CD4-positive, alpha-beta T cell treated with Interleukin-15 for 1 hour (primary cell): ENCODE data around the gene PHETA1.
A peak's percentile ranks its signal among the peaks of the same experiment; 100 is the strongest.

Experiments used
- DNase-seq: peaks from one replicate; pipeline ENCODE4 v3.0.0-alpha.2; 2020

The PHETA1 gene

DNA sequence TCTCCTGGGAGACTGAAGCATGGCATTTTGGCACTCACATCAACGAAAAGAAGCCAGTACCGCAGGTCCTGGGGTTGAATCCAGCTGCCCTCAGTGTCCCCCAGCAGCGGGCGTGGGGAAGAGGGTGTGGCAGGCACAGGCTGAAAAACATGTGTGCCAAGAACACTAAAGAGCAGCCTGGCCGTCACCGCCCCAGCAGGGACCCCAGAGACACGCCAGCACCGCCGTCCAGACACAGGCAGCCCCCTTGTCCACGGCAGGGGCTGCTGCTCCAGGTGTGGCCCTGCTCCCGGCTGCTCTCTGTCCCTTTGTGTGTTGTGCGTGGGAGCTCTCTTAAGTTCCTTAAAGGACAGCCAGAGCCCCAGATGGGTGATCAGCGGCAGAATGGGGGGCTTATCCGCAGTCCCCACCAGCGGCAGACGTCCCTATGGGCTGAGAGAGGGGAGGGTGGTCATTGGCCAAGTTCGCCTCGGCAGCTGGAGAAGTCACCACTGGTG is 556 bp downstream of the PHETA1 start:
- DNase-seq: no peak

- no peak for DNase-seq
Measured at GRCh38 chr12:111367661-111368221, 1.2 kb downstream of the PHETA1 start.

DNA sequence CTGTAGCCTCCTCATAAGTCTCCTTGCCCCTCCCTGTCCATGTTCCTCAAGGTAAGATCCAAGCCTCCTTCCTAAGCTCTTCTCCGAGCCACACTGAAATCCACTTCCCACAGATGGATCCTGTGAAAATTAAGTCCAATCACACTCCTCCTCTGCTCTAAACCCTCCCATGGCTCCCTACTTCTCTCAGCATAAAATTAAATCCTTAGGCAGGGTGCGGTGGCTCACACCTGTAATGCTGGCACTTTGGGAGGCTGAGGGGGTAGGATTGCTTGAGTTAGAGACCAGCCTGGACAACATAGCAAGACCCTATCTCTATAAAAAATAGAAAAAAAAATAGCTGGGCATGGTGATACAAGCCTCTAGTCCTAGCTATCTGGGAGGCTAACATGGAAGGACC is 2.3 kb downstream of the PHETA1 start:
- no peak for DNase-seq

DNA sequence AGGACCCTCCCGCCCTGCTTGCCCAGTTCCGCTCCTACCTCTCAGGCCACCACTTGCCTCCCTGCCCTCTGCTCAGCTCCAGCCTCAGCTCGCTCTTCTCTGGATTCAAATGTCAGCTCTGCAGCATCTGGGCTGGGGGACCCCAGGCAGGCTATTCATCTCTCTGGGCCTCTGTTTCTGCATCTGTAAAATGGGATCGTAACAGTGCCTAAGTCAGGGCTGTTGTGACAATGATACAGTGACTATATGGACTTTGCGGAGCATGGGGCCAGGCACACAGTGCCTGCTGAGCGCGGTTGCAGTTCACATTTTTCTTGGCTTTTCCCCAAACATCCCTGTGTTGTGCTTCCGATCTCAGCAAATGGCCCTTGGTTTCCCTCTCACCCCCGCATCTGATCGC is 2.8 kb downstream of the PHETA1 start:
- DNase-seq: no peak

GRCh38 chr12:111363578-111363977 is 5.3 kb downstream of the PHETA1 start:
- no peak for DNase-seq

DNA sequence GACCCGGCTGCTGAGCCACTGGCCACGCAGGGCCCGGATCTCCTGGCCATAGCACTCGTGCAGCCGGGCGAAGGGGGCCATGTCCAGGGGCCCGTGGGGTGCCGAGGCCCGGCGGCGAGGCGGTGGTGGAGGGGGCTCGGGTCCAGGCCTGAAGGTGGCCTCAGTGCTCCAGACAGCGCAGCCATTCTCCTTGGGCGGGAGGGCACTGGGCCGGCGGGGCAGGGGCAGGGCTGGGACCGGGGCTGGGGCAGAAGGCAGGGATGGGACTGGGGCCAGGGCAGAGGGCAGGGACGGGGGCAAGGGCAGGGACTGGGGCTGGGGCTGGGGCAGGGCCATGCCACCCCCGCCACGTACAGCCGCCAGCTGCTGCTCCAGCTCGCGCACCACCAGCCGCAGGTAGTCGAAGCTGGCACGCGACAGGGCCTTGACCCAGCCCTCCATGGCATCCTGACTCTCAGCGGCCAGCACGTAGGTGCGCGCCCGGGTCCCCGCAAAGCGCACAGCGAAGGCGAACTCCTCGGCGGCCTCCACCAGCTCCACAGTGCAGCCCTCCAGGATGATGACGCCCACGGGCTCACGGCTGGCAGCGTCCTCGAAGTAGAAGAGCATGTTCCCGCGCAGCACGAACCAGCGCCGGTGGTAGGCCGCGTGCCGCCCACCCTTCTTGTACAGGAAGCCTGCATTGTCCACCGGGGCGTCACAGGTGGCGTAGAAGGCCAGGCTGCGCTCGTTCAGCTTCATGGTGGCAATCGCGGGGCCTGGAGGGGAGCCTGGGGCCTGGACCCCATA is 6.0 kb downstream of the PHETA1 start:
- no peak for DNase-seq

DNA sequence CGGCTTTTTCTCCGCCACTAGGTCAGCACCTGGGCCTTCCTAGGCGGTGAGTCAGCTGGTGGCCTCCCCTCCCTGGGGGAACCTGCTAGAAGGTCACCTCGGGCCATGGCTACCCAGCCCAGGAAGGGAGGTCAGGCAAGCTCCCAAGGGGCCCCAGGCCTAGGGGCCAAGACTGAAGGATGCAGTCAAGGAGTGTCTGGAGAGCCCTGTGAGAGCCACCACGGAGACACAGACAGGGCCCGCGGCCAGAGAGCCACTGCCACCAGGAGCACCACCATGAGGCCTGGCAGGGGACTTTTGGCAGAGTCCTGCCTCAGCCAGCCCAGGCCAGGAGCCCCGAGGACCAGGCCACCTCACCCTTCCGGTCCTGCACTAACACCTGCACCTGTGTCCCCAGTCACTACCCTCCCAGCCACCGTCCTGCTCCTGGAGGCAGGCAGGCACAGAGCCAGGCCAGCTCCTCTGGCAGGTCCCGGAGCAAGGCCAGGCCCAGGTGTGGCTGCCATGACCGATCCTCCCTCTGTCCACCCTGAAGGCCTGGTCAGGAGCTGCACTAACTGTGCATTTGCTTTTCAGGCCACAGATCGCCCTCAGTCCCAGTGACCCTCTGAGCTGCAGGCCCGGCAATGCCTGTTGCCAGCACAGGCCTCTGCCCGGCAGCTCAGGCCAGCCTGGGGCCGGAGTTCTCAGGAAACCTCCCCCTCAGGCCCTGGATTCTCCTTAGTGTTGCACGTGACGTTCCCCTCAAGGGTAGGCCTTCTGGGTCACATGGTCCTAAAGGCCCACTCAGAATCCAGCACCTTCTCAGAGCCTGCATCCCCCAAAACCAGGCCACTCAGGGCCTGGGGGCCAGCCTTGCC is 6.9 kb downstream of the PHETA1 start:
- no peak for DNase-seq

GRCh38 chr12:111361073-111361716 is 7.7 kb downstream of the PHETA1 start:
- DNase-seq: no peak

- DNase-seq: no peak
Measured at GRCh38 chr12:111360325-111360930, 8.5 kb downstream of the PHETA1 start.

GRCh38 chr12:111359914-111360276 is 9.0 kb downstream of the PHETA1 start:
- no peak for DNase-seq

GRCh38 chr12:111359231-111359913 is 9.5 kb downstream of the PHETA1 start:
- DNase-seq: peak; percentile 34

- DNase-seq: peak; percentile 26
Measured at GRCh38 chr12:111355201-111355925, 13.5 kb downstream of the PHETA1 start.

DNA sequence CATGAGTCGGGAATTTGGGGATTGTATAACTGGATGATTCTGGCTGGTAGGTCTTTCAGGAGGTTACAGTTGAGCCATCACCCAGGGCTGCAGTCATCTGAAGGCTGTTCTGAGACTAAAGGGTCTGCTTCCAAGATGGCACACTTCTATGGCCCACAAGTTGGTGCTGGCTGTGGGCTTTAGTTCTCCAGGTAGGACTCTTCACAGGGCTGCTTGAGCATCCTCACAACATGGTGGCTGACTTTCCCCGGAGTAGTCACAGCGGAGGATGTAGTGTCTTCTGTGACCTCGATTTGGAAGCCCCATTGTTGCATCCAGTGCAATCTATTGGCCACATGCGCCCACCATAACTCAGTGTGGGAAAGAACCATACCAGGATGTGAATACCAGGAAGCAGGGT is 14.4 kb downstream of the PHETA1 start:
- no peak for DNase-seq

GRCh38 chr12:111353603-111354295 is 15.1 kb downstream of the PHETA1 start:
- DNase-seq: no peak

DNA sequence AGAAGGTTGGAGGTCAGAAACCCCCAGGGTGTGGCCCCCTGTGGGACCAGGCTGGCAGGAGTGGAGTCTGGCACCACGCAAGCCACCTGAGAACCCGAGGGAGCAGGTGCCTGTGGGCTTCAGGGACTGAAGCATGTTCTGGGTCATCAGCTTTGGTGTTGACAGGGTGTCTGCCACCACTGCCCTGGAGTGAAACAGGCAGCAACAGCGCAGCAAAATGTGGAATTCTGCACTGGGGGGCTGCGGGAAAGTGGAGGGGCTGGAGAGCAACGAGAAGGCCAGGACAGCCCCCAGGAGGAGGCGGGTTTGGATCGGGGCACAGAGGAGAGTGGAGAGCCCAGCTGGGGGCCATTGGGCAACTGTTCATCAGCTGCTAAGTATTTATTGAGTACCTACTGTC is 15.9 kb downstream of the PHETA1 start:
- no peak for DNase-seq

- no peak for DNase-seq
Measured at GRCh38 chr12:111352296-111352993, 16.4 kb downstream of the PHETA1 start.

DNA sequence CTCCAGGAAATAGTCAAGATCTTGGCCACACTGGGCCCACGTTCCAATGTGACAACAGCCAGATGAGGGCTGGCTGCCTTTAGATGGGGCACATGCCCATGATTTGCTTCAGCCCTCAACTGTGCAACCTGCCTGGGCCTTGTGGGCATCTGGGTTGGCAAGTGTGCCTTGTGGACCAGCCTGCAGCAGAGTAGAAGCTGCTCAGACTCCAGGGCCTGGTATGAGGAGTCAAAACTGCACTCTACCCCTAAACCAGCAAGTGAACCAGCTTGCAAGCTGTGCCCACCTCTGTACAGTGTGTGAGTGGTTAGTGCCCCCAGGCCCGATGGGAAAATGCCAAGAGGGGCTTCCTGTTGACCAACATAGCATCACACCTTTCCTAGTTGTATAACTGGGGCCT is 17.9 kb downstream of the PHETA1 start:
- DNase-seq: no peak

- DNase-seq: no peak
Measured at GRCh38 chr12:111349748-111350520, 19.0 kb downstream of the PHETA1 start.

GRCh38 chr12:111349101-111349747 is 19.7 kb downstream of the PHETA1 start:
- no peak for DNase-seq
